ENCODE data around the gene NAA40.
"Not testable (repeated sequence)": the region's sequence is repeated elsewhere in the genome, so short reads cannot be mapped to it uniquely, and the experiment has no call there.

NAA40 gene

DNA sequence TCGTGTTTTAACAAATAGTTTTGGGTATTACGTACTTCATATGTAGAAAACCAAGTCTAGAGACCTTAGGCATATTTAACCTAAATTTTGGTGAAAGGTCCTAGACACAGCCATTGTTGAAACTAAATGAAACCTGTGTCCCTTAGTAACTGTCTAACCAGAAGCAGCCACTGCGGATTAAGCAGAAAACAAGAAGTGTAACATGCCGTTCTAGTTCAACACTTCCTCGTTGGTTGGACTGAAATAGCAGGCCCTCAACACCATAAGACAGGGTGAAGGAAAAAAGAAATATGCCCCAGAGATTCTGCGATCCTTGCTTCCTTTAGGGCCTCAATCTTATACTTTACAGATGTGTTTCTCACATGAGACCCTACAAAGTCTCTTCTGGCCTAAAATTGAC, 2.0 kb downstream of the NAA40 start:
- no peak for DNase-seq

GRCh38 chr11:63941901-63942300, 3.1 kb downstream of the NAA40 start:
- no peak for DNase-seq

DNA sequence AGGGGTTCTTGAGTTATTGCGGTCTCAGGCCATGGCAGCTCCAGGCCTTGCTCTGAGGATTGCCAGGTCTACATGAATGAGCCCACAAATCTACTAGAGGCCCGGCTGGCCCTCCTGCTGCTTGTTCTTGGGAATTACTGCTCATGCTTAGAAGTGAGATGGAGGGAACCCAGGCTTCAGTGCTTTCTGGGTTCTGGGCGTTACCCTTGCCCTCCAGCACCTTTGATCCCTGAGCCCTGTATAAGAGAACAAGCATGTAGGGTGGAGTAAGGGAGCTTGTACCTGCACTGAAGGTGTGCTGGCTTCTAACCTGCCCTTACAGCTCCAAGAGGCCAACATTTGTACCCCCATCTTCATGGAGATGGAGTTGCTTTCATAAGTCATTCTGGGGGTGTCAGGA, 4.0 kb downstream of the NAA40 start:
- DNase-seq = no peak

DNA sequence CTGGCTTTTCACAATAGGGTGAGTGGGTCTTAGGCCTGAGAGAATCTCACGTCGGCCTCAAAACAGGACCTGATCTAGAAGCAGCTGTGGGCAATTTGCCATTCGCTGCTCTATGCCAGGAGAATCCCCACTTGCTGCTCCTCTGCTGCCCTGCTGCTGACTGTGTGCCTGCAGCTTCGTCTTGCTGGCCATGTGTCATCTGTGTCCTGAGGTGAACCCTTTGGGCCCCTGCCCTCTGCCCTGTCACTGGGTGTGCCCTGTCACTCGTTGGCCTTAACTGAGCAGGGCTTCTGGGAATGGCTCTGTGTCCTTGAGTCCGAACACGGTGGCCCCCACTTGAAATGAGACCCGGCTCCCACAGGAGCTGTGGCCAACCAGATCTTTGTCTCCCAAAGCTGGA, 6.2 kb downstream of the NAA40 start:
- DNase-seq = no peak

GRCh38 chr11:63945477-63946163, 6.8 kb downstream of the NAA40 start:
- DNase-seq = peak; percentile 44

- peak; percentile 35 for DNase-seq
Measured at GRCh38 chr11:63951779-63952536, 13.2 kb downstream of the NAA40 start.

- no peak for DNase-seq
Measured at GRCh38 chr11:63952570-63952969, 13.8 kb downstream of the NAA40 start.

- DNase-seq = no peak
Measured at GRCh38 chr11:63958008-63958407, 19.2 kb downstream of the NAA40 start.

GRCh38 chr11:63961608-63962412, 23.0 kb downstream of the NAA40 start:
- DNase-seq = peak; percentile 46

DNA sequence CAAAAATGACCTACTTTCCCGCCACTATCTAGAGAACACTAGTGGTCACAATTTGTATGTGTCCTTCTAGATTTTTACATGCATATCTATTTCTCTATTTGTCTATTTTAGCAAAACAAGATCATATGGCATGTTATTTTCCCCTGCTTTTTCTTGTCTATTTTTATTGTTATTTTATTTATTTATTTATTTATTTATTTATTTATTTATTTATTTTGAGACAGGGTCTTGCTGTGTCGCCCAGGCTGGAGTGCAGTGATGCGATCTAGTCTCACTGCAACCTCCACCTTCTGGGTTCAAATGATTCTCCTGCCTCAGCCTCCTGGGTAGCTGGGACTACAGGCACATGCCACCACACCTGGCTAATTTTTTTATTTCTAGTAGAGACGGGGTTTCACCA, 25.1 kb downstream of the NAA40 start:
- DNase-seq = not testable (repeated sequence)

DNA sequence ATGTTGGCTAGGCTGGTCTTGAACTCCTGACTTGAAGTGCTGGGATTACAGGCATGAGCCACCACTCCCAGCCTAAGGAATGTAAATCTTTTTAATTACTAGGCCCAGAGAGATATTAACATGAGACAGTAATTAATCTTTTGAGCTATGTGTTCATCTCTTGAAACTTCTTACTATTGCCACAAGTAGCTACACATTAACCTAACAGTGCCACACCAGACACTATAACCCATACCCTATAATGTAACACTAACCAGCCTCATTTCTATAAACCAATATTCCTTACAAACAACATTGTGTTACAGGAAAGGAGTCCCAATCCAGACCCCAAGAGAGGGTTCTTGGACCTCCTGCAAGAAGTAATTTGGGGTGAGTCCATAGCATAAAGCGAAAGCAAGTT, 27.6 kb downstream of the NAA40 start:
- DNase-seq = no peak

DNA sequence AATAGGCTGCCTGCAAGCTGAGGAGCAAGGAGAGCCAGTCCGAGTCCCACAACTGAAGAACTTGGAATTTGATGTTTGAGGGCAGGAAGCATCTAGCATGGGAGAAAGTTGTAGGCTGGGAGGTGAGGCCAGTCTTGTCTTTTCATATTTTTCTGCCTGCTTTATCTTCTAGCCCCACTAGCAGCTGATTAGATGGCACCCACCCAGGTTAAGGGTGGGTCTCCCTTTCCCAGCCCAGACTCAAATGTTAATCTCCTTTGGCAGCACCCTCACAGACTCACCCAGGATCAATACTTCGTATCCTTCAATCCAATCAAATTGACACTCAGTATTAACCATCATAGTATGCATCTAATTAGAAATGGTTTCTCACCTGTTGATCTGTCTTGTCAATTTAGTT, 30.7 kb downstream of the NAA40 start:
- no peak for DNase-seq

- no peak for DNase-seq
Measured at GRCh38 chr11:63970902-63971301, 32.1 kb downstream of the NAA40 start.

- not testable (repeated sequence) for DNase-seq
Measured at GRCh38 chr11:63973912-63974258, 35.1 kb downstream of the NAA40 start.

- peak; percentile 98 for DNase-seq
Measured at GRCh38 chr11:63974259-63975143, 35.7 kb downstream of the NAA40 start, which contains the start of gene COX8A. COX8A (plus strand) TSS chr11:63974620; CDS start chr11:63974681, 61 bp downstream.

- no peak for DNase-seq
Measured at GRCh38 chr11:63978551-63979239, 39.9 kb downstream of the NAA40 start.

GRCh38 chr11:63979426-63979825, 40.6 kb downstream of the NAA40 start:
- DNase-seq = no peak

GRCh38 chr11:63985812-63986155, 47.0 kb downstream of the NAA40 start:
- peak; percentile 70 for DNase-seq

DNA sequence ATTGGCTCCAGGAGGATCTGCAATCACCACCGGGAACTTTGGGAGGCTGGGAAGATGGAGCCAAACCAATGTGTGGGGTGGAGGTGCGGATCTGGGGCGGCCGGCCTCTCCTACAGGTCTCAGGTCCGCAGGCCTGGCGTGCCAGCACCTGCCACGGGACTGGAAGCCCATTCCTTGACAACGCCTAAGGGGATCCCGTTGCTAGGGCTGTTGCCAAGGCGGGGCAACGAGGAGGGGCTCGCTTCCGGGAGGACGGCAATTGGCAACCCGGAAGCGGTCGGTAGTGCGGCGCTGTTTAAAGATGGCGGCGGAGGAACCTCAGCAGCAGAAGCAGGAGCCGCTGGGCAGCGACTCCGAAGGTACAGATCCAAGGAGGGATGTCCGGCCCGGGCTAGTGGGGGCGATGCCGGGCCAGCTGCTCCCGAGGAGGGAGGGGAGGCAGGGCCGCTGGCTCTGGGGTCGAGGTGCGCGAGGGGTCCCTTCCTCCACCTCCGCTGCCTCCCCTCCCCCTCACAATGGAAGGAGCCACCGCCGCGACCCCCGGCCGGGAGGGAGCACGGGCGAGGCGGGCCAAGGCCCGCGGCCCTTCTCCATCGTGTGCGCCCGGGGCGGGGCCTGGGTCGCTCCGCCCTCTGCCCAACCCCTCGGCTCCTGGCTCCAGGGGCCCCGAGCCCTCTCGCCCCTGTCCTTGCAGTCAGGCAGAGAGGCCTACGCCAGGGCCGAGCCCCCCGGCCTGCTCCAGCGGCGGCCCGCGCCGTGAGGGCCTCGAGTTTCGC, 47.5 kb downstream of the NAA40 start, which contains the start of gene OTUB1:
Gene OTUB1, plus strand, starts transcription at position 283 of the 776 bp plus-strand sequence. Its CDS starts 19 bp downstream, at position 302.
- DNase-seq = peak; percentile 88

DNA sequence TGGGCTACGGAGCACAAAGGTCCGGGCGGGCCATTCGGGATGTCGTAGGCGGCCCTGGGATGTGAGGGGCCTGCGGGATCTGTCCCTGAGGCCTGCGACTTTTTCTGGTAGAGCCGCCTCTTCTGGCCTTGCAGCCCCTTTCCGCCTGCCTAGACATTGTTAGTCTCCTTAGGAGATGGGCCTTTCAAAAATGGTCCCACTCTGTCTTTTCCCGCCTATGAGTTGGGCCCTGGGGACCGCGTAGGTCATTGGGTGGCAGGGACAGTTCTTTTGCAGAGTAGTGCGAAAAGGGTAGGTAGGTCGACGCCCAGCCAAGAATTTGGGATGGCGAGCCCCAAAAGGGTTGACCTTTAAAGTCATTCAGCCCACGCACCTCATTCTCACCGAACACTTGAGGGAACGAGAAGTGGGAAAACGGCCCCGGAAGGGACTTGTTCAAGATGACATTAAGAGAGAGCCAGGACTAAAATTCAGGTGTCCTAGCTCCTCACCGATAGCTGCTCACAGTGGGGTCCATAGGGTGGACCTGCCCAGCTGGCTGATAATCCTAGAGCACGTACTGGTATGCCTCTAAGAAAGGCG, 48.2 kb downstream of the NAA40 start:
- no peak for DNase-seq

GRCh38 chr11:63991558-63991957, 52.8 kb downstream of the NAA40 start:
- no peak for DNase-seq
